Glutamatergic neuron (in vitro differentiated cells): Measurements from ENCODE around the gene EMP2. TPM values are rescaled to one million over a fixed set of nuclear protein-coding genes. Genes with fewer than 3 reads are reported as not detected.
"Not testable (repeated sequence)": the region's sequence is repeated elsewhere in the genome, so short reads cannot be mapped to it uniquely, and the experiment has no call there.

Experiments used
- DNase-seq: peaks from one replicate; pipeline ENCODE4 v3.0.0; 2022
- H3K27ac Mint-ChIP-seq: one replicate; pipeline ENCODE4 v1.8.0; 2020; ENCODE audit warnings: mild to moderate bottlenecking, mixed read lengths, inconsistent platforms; ENCODE audit not compliant: unreplicated experiment
- H3K27me3 Mint-ChIP-seq: one replicate; pipeline ENCODE4 v1.8.0; 2020; ENCODE audit warnings: mild to moderate bottlenecking, moderate library complexity, mixed read lengths, inconsistent platforms; ENCODE audit not compliant: unreplicated experiment
- H3K36me3 Mint-ChIP-seq: one replicate; pipeline ENCODE4 v1.8.0; 2020; ENCODE audit warnings: mild to moderate bottlenecking, mixed read lengths, inconsistent platforms; ENCODE audit not compliant: unreplicated experiment
- H3K4me1 Mint-ChIP-seq: one replicate; pipeline ENCODE4 v1.8.0; 2020; ENCODE audit warnings: mild to moderate bottlenecking, low read depth, mixed read lengths, inconsistent platforms; ENCODE audit not compliant: unreplicated experiment
- H3K4me3 Mint-ChIP-seq: one replicate; pipeline ENCODE4 v1.8.0; 2020; ENCODE audit warnings: mild to moderate bottlenecking, mixed read lengths, inconsistent platforms; ENCODE audit not compliant: unreplicated experiment
- H3K9me3 Mint-ChIP-seq: one replicate; pipeline ENCODE4 v1.8.0; 2020; ENCODE audit warnings: mild to moderate bottlenecking, moderate library complexity, mixed read lengths, inconsistent platforms; ENCODE audit not compliant: unreplicated experiment
- CTCF ChIP-seq: fragments of 200-600 bp; sonication (generic); IDR thresholded peaks from one replicate; pipeline ENCODE4 v1.5.0; 2021; ENCODE audit not compliant: partially characterized antibody, unreplicated experiment
- total RNA-seq: library from RNA; stranded (reverse); fragmentation: NEBNext Ultra II Directional; extraction: Animal tissue kit (Norgen Biotek cat#: 25700); gene quantifications from one replicate; pipeline ENCODE4 v1.2.1, GENCODE V29; 2021; ENCODE audit not compliant: unreplicated experiment

Gene EMP2
- total RNA-seq, 1 donor from 2014 or later, result 27.8 TPM

- Mint-ChIP-seq H3K4me1 (peaks cover 9% of the 10 kb centered on the region), H3K27me3 (peaks cover 9% of the 10 kb centered on the region), H3K9me3 (no peaks in the 10 kb centered on the region), H3K36me3 (no peaks in the 10 kb centered on the region), H3K27ac (no peak overlapping the region), H3K4me3 (no peak overlapping the region)
- DNase-seq, result no peak
- TF ChIP-seq CTCF, result no peak
These were observed 42.7 kb upstream of the EMP2 start for GRCh38 chr16:10623059-10623458.

GRCh38 chr16:10622036-10622921 lies 41.9 kb upstream of the EMP2 start:
- Mint-ChIP-seq H3K27me3 (peaks cover 12% of the 10 kb centered on the region), H3K27ac (no peak overlapping the region), H3K4me1 (peaks cover 17% of the 10 kb centered on the region), H3K36me3 (no peaks in the 10 kb centered on the region), H3K9me3 (no peaks in the 10 kb centered on the region), H3K4me3 (no peak overlapping the region)
- DNase-seq, result no peak
- TF ChIP-seq CTCF, result no peak

- not testable (repeated sequence) for DNase-seq, H3K9me3 Mint-ChIP-seq, H3K4me3 Mint-ChIP-seq, H3K36me3 Mint-ChIP-seq
- peaks cover 13% of the 10 kb centered on the region for H3K27me3 Mint-ChIP-seq
- H3K27ac Mint-ChIP-seq, result peak overlapping the region; percentile 28
- peaks cover 20% of the 10 kb centered on the region for H3K4me1 Mint-ChIP-seq
These were observed 41.0 kb upstream of the EMP2 start for GRCh38 chr16:10621216-10621949.

- H3K4me1 Mint-ChIP-seq, result peaks cover 20% of the 10 kb centered on the region
- H3K4me3 Mint-ChIP-seq, result no peak overlapping the region
- H3K27me3 Mint-ChIP-seq, result peaks cover 13% of the 10 kb centered on the region
- H3K36me3 Mint-ChIP-seq, result no peaks in the 10 kb centered on the region
- no peak overlapping the region for H3K27ac Mint-ChIP-seq
- DNase-seq, result no peak
- H3K9me3 Mint-ChIP-seq, result peaks cover 3% of the 10 kb centered on the region
- TF ChIP-seq CTCF, result no peak
These were observed 39.7 kb upstream of the EMP2 start for GRCh38 chr16:10620120-10620519.

- Mint-ChIP-seq H3K36me3 (no peaks in the 10 kb centered on the region), H3K27ac (no peak overlapping the region), H3K9me3 (peaks cover 3% of the 10 kb centered on the region), H3K4me3 (peak overlapping the region; percentile 50), H3K27me3 (peaks cover 12% of the 10 kb centered on the region), H3K4me1 (peaks cover 20% of the 10 kb centered on the region)
- DNase-seq, result peak; percentile 46
- no peak for TF ChIP-seq CTCF
These were observed 39.0 kb upstream of the EMP2 start for GRCh38 chr16:10619271-10619849.
